BJ (cell line): Measurements from ENCODE around the gene ANKRD11. TPM values are rescaled to one million over a fixed set of nuclear protein-coding genes. Genes with fewer than 3 reads are reported as not detected.

Experiments used
- CTCF ChIA-PET: fragments of 350-600 bp; formaldehyde crosslinking; extraction: SDS; loops from one replicate; lab custom pipeline; 2021; ENCODE audit warnings: antibody characterized with exemption, inconsistent platforms; lab: Yijun Ruan, JAX
- POLR2A ChIA-PET: fragments of 300-600 bp; sonication (Branson Sonifier 250); formaldehyde crosslinking; extraction: SDS; loops from one replicate; lab custom pipeline; 2021; ENCODE audit warnings: antibody characterized with exemption; lab: Charles Lee
- DNase-seq: peaks from one replicate; pipeline ENCODE4 v3.0.0-alpha.2; 2011; ENCODE audit warnings: low read depth
- H3K27me3 ChIP-seq: 2 replicates; pipeline ENCODE4 v1.6.0; 2011; ENCODE audit warnings: low read length; ENCODE audit not compliant: control insufficient read depth, insufficient read depth
- H3K36me3 ChIP-seq: 2 replicates; pipeline ENCODE4 v1.5.1; 2011; ENCODE audit warnings: low read length; ENCODE audit not compliant: control insufficient read depth, insufficient read depth
- H3K4me3 ChIP-seq: 2 replicates; pipeline ENCODE4 v1.5.1; 2011; ENCODE audit warnings: low read depth, mild to moderate bottlenecking, control low read depth, low read length
- polyA plus RNA-seq: library from polyadenylated mRNA; depleted of rRNA; stranded (reverse); fragments of >200 nt; gene quantifications from 2 replicates; pipeline ENCODE4 v1.2.3, GENCODE V29; 2011
- TF ChIP-seq, protein P1 (sequence below): IDR thresholded peaks from 2 replicates; pipeline ENCODE4 v1.5.1; 2011; ENCODE audit warnings: low read depth, mild to moderate bottlenecking, control low read depth, inconsistent platforms, low read length, moderate library complexity; ENCODE audit not compliant: insufficient read depth

Gene ANKRD11
- polyA plus RNA-seq, 1 experiment = 61.8 TPM

DNA sequence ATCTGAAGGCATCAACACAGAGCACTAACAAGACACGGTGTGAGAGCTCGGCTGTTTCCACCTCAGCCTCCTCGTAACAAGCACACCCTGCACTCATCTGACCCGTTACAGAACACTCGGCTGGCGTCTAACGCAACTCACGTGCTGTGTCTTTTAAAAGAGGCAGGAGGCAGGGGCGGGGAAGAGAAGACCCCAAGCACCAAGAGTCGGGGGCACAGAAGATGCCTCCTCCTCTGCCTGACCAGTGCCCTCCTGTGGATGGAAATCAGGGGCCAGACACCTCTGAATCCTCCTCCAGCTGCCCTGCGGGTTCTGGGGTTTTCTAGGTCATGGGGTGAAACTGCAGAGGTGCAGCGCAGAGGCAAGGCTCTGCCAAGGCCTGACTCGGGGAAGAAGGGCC lies 198.6 kb downstream of the ANKRD11 start:
- ChIA-PET POLR2A (no interaction called here), CTCF (interaction anchor here (1.0 kb wide), 1 partner anchor 10 kb away, joined by 3 read pairs; no protein-coding TSS in a partner anchor)
- Histone ChIP-seq H3K36me3 (peaks cover 32% of the 10 kb centered on the region), H3K27me3 (no peaks in the 10 kb centered on the region), H3K4me3 (no peak overlapping the region)
- DNase-seq = no peak
- TF ChIP-seq, protein P1, sequence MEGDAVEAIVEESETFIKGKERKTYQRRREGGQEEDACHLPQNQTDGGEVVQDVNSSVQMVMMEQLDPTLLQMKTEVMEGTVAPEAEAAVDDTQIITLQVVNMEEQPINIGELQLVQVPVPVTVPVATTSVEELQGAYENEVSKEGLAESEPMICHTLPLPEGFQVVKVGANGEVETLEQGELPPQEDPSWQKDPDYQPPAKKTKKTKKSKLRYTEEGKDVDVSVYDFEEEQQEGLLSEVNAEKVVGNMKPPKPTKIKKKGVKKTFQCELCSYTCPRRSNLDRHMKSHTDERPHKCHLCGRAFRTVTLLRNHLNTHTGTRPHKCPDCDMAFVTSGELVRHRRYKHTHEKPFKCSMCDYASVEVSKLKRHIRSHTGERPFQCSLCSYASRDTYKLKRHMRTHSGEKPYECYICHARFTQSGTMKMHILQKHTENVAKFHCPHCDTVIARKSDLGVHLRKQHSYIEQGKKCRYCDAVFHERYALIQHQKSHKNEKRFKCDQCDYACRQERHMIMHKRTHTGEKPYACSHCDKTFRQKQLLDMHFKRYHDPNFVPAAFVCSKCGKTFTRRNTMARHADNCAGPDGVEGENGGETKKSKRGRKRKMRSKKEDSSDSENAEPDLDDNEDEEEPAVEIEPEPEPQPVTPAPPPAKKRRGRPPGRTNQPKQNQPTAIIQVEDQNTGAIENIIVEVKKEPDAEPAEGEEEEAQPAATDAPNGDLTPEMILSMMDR = no peak

DNA sequence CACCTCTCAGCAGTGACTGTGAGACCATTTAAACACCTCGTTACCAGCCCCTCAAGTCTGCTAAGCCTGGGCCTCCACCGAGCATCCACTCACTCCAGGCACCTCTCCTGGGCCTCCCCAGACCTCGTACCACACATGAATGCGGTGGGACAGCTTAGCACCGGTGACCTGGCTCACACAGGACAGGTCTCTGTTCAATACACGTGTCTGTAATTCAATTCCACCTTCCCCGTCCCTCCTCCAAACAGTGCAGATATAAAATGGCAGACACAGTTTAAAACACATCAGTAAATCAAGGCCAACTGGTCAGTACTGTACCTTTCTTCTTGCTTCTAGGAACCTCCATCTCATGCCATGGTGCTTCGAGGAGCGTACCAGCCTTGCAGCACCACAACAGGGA lies 199.0 kb downstream of the ANKRD11 start:
- POLR2A ChIA-PET = no interaction called here
- CTCF ChIA-PET = interaction anchor here (1.0 kb wide), 1 partner anchor 9 kb away, joined by 3 read pairs; no protein-coding TSS in a partner anchor
- TF ChIP-seq, protein P1 = no peak
- H3K4me3 ChIP-seq = no peak overlapping the region
- H3K27me3 ChIP-seq = no peaks in the 10 kb centered on the region
- no peak for DNase-seq
- H3K36me3 ChIP-seq = peaks cover 33% of the 10 kb centered on the region

DNA sequence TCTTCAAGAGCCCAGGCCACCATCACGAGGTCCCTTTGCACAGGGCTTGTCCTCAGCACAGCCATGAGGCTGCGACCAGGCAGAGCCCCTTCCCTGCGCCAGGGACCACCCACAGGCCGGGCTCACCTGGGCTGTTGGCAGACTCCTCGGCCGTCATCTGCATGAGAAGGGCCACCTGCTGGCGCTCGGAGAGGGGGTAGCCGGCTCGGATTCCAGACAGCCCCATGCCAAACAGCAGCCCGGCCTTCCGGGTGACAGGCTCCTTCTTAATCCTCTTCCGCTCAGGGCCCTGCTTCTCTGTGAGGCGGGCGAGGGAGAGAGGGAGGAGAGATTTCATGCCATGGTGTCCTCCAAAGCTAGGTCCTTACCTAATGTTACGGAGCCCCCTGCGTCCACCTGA lies 199.5 kb downstream of the ANKRD11 start:
- no peak for DNase-seq
- peaks cover 37% of the 10 kb centered on the region for H3K36me3 ChIP-seq
- TF ChIP-seq, protein P1 = no peak
- no peaks in the 10 kb centered on the region for H3K27me3 ChIP-seq
- POLR2A ChIA-PET = no interaction called here
- H3K4me3 ChIP-seq = no peak overlapping the region
- CTCF ChIA-PET = no interaction called here

DNA sequence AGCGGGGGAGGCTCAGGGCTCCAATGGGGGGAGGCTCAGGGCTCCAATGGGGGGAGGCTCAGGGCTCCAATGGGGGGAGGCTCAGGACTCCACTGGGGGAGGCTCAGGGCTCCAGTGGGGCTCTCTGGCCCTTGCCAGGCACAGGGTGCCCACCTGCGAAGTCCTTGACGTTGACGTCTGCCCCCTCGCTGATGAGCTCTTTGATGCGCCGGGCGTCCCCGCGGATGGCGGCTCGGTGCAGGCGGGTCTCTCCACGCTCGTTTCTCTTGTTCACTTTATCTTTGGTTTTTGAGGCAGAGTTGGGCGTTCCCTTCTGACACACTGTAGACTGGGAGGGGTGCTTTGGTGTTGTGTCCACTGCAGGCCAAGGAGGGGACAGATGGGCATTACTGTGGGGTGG lies 199.9 kb downstream of the ANKRD11 start:
- Histone ChIP-seq H3K27me3 (no peaks in the 10 kb centered on the region), H3K36me3 (peaks cover 41% of the 10 kb centered on the region), H3K4me3 (no peak overlapping the region)
- CTCF ChIA-PET = interaction anchor here (2.3 kb wide), 1 partner anchor 18 kb away, joined by 5 read pairs; no protein-coding TSS in a partner anchor
- POLR2A ChIA-PET = no interaction called here
- DNase-seq = no peak
- TF ChIP-seq, protein P1 = no peak

DNA sequence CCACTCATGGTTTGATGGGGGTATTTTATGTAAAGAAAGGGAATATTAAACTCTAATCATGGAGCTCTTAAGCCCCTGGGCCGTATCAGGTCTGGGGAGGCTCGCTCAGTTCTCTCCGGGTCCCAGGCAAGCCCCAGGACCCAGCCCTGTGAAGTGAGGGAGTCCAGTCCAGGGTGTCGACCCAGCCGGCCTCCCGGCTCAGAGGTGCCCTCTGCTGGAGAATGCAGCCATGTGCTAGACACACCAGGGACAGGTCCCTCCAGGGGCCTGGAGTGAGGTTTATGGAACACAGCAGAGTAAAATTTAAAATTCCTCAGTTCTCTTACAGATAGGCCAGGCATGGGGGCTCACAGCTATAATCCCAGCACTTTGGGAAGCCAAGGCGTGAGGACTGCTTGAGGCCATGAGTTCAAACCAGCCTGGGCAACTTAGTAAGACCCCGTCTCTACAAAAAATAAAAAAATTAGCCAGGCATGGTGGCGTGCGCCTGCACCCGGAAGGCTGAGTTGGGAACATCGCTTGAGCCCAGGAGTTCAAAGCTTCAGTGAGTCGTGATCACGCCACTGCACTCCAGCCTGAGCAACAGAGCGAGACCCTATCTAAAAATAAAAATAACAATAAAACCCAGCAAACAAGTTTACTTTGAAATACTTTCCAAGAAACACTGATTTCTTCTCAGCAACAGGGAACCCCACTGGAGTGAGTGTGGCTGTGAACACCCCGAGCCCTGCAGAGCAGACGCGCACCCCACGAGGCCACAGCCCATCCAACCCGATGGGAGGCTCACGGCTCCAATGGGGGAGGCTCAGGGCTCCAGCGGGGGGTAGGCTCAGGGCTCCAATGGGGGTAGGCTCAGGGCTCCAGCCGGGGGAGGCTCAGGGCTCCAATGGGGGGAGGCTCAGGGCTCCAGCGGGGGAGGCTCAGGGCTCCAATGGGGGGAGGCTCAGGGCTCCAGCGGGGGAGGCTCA lies 200.6 kb downstream of the ANKRD11 start:
- ChIA-PET POLR2A (no interaction called here), CTCF (interaction anchor here (0.6 to 2.5 kb wide), 17 partner anchors 8 to 399 kb away, joined by 3 to 14 read pairs (median 5); partner anchors contain the start of gene SPG7)
- DNase-seq = no peak
- TF ChIP-seq, protein P1 = peak; percentile 96
- Histone ChIP-seq H3K4me3 (no peak overlapping the region), H3K27me3 (no peaks in the 10 kb centered on the region), H3K36me3 (peaks cover 48% of the 10 kb centered on the region)
